Mucosa of descending colon (tissue), 3 donors: ENCODE measurements around the gene C5orf22. TPM values are rescaled to one million over a fixed set of nuclear protein-coding genes. Genes with fewer than 3 reads are reported as not detected.

ENCODE experiments used
- ATAC-seq: fragments of 200-7000 bp; cut with Tn5 transposase; one replicate; pipeline ENCODE4 v1.9.1; 2020; ENCODE audit warnings: mild to moderate bottlenecking, moderate library complexity
- DNase-seq, 3 donors: peaks; one replicate each; pipeline ENCODE4 v3.0.0-alpha.2; 2020
- H3K36me3 ChIP-seq: fragments of 200-600 bp; one replicate; pipeline ENCODE4 v1.8.0; 2021; ENCODE audit warnings: low read depth, mild to moderate bottlenecking
- H3K4me1 ChIP-seq: fragments of 200-600 bp; one replicate; pipeline ENCODE4 v1.8.0; 2021; ENCODE audit warnings: low read depth, mild to moderate bottlenecking
- H3K4me3 ChIP-seq: fragments of 200-600 bp; one replicate; pipeline ENCODE4 v1.8.0; 2021; ENCODE audit warnings: mild to moderate bottlenecking
- H3K9me3 ChIP-seq: fragments of 200-600 bp; one replicate; pipeline ENCODE4 v1.8.0; 2021; ENCODE audit warnings: mild to moderate bottlenecking
- intact Hi-C, 2 donors: fragments of 100-400 bp; cut with DNase I in 1 of 2; cut with micrococcal nuclease in 1 of 2; formaldehyde crosslinking; loops; one replicate each; pipeline versions ENCODE4 v1.11.0 to v1.11.1; 2022; cut with DNase I, micrococcal nuclease
- total RNA-seq, 3 donors: library from RNA; stranded (reverse); fragmentation: NEBNext Ultra II Directional in 2 of 3; extraction: Animal tissue kit (Norgen Biotek cat#: 25700) in 2 of 3; gene quantifications; one replicate each; pipeline versions ENCODE4 v1.2.1 to v1.2.4, GENCODE V29; 2021 to 2023
- TF ChIP-seq, protein P1 (sequence below): fragments of 200-600 bp; IDR thresholded peaks from one replicate; pipeline ENCODE4 v1.8.0; 2022; ENCODE audit warnings: antibody characterized with exemption, mild to moderate bottlenecking
- donor health status: DM: no; HTN: no; CAD: no; lungs with moderate emphysema.
- donor health status: DM: no; HTN: no; CAD: no.
- donor health status: DM: no; HTN: yes; CAD: no.

The C5orf22 gene
- total RNA-seq, 3 donors from 2014 or later, result 24.0 to 26.7 (median 24.6) TPM

DNA sequence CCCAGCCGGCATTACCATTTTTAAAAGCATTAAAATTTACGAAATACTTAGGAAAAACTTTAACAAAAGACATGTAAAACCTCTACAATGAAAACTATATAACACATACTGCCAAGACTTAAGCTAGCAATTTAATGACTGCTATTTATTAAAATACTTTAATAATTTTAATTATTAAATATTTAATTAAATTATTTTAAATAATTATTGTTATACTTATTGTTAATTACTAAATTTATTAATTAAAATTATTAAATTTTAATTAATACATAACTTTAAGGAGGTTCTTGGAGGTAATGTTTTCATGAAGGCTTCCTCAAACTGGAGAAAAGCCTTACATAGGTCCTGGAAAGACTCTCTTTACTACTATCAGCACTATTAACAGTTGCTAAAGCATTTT is 47.5 kb downstream of the C5orf22 start:
- intact Hi-C loops, result no loop called here
- no peak for ATAC-seq

DNA sequence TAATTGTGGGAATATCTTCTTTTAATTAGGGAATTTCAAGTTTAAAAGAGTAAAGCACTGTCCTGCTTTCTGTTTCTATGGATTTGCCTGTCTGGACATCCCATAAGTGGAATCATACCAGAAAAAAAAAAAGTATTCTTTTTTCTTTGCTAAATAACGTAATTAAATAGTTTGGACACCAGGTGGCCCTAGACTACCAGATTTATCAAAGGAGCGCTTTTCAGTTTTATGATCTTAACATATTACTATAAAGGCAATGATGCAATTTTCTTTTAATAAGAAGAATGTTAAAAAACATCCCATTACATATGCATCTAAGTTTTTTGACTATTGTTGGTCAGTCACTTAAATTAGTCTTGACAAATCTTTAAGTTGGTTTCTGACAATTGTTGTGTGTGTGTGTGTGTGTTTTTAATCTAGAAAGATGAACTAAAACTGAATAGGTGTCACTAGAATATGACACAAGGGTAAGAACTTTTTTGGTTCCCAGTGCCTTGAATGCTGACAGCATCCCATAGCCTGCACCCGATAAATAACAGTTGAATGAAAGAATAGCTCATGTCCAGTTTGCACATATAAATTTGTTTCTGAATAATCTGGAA is 49.5 kb downstream of the C5orf22 start:
- no peak for ATAC-seq

More for the DNA sequence above, 47.5 kb downstream of the C5orf22 start:
- Histone ChIP-seq H3K4me1 (no peaks in the 10 kb centered on the region), H3K36me3 (no peaks in the 10 kb centered on the region), H3K9me3 (no peaks in the 10 kb centered on the region), H3K4me3 (no peak overlapping the region)
- TF ChIP-seq, protein P1, sequence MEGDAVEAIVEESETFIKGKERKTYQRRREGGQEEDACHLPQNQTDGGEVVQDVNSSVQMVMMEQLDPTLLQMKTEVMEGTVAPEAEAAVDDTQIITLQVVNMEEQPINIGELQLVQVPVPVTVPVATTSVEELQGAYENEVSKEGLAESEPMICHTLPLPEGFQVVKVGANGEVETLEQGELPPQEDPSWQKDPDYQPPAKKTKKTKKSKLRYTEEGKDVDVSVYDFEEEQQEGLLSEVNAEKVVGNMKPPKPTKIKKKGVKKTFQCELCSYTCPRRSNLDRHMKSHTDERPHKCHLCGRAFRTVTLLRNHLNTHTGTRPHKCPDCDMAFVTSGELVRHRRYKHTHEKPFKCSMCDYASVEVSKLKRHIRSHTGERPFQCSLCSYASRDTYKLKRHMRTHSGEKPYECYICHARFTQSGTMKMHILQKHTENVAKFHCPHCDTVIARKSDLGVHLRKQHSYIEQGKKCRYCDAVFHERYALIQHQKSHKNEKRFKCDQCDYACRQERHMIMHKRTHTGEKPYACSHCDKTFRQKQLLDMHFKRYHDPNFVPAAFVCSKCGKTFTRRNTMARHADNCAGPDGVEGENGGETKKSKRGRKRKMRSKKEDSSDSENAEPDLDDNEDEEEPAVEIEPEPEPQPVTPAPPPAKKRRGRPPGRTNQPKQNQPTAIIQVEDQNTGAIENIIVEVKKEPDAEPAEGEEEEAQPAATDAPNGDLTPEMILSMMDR, result no peak
- no peak for DNase-seq

DNA sequence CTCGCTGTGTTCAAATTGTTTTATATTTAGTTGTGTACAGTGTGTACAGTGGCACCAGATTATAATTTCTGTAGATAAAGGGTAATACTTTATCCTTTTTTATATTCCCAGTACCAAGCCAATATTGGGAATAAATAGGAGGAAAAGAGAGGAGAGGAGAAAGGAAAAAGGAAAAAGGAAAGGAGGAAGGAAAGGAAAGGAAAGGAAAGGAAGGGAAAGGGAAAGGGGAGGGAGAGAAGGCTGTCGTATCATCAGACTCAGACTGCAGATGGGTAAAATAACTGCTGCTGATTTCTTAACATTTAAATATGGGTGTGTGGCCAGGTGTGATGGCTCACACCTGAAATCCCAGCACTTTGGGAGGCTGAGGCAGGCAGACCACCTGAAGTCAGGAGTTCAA is 51.0 kb downstream of the C5orf22 start:
- intact Hi-C loops, result loop anchor here (5.0 to 10.0 kb wide), 3 partner anchors 224 to 512 kb away; no protein-coding TSS in a partner anchor
- Histone ChIP-seq H3K4me3 (no peak overlapping the region), H3K36me3 (no peaks in the 10 kb centered on the region), H3K9me3 (no peaks in the 10 kb centered on the region), H3K4me1 (no peaks in the 10 kb centered on the region)
- DNase-seq (no peak), ATAC-seq (no peak)
- TF ChIP-seq, protein P1, result no peak

More for the DNA sequence above, 49.5 kb downstream of the C5orf22 start:
- no peaks in the 10 kb centered on the region for H3K9me3 ChIP-seq
- peak in 1 of 3 donors; percentile 2 for DNase-seq
- no peaks in the 10 kb centered on the region for H3K36me3 ChIP-seq
- no peaks in the 10 kb centered on the region for H3K4me1 ChIP-seq
- TF ChIP-seq, protein P1, result no peak
- intact Hi-C loops, result loop anchor here (5.0 to 10.0 kb wide), 3 partner anchors 226 to 513 kb away; no protein-coding TSS in a partner anchor
- no peak overlapping the region for H3K4me3 ChIP-seq

DNA sequence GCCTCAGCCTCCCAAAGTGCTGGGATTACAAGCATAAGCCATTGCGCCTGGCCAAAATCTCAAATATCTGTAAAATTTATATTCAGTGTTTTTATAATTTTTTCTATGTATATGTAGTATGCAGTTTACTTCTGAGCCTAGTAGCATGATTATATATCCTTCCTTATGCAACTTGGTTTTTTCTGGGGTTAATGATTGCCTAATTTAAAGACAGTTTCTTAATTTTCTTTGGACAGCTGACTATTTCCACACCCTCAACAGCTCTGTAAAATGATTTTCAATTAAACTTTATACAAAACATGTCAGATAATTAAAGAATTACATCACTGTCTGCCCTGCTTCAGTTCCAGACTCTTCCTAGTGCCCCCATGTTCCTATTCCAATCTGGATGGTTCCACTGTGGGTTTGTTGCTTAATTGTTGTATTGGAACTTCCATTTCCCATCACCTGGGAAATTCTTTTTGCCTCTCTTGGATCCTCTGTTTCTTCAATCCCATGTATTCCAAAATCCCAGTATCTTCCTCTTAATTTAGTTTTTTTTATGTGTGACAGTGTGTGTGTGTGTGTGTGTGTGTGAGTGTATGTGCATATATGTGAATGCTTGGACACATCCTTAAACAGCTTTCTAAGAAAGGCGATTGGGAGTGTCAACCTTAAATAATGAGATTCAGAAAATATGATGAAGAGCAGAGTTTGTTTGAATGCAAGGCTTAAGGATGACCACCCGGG is 53.2 kb downstream of the C5orf22 start:
- DNase-seq, result no peak
- intact Hi-C loops, result loop anchor here in 1 of 2 donors (10.0 kb wide), 1 partner anchor 509 kb away; no protein-coding TSS in a partner anchor

DNA sequence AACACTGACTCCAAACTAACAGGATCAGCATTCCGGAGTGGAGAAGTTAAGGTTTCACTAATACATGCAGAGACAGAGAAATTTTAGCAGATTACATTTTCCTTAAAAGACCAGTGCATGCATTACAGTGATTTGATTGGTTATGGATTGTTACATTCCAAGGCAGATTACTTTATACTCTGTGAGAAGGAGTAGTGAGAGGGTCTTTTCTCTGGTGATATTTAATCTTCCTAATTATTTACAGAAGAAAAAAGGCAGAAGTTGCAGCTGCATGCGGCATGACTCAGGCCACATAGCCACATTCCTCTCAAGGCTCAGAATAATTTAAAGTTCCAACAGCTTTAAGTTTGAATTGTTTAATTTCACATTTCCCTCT is 53.8 kb downstream of the C5orf22 start:
- H3K4me1 ChIP-seq, result no peaks in the 10 kb centered on the region
- no peaks in the 10 kb centered on the region for H3K36me3 ChIP-seq
- DNase-seq, result no peak
- no peak overlapping the region for H3K4me3 ChIP-seq
- intact Hi-C loops, result loop anchor here in 1 of 2 donors (10.0 kb wide), 1 partner anchor 509 kb away; no protein-coding TSS in a partner anchor
- TF ChIP-seq, protein P1, result no peak
- no peak for ATAC-seq
- H3K9me3 ChIP-seq, result no peaks in the 10 kb centered on the region

More for the DNA sequence above, 53.2 kb downstream of the C5orf22 start:
- Histone ChIP-seq H3K4me3 (no peak overlapping the region), H3K36me3 (no peaks in the 10 kb centered on the region), H3K4me1 (no peaks in the 10 kb centered on the region), H3K9me3 (no peaks in the 10 kb centered on the region)
- ATAC-seq, result no peak
- TF ChIP-seq, protein P1, result no peak
